Endothelial cell of umbilical vein (primary cell): Measurements from ENCODE around the gene POLR2L. TPM values are rescaled to one million over a fixed set of nuclear protein-coding genes. Genes with fewer than 3 reads are reported as not detected.
A peak's percentile ranks its signal among the peaks of the same experiment; 100 is the strongest.

Experiments
- BruUV-seq: library from RNA; stranded (reverse); fragments of 400-500 nt; replicated peaks from 2 replicates; lab custom pipeline; 2021; lab: Mats Ljungman, UMichigan
- CTCF ChIA-PET: fragments of 300-600, 350-600 bp; sonication (Branson Sonifier 250); formaldehyde crosslinking; loops from one replicate; lab custom pipeline; 2021; ENCODE audit warnings: antibody characterized with exemption, inconsistent platforms; lab: Charles Lee
- POLR2A ChIA-PET: fragments of 300-600, 350-600 bp; sonication (Branson Sonifier 250); formaldehyde crosslinking; loops from one replicate; lab custom pipeline; 2021; ENCODE audit warnings: antibody characterized with exemption, inconsistent platforms; lab: Charles Lee
- DNase-seq: peaks from one replicate; pipeline ENCODE4 v3.0.0-alpha.2; 2011; ENCODE audit warnings: low read depth, low spot score
- FAIRE-seq: peaks from 2 replicates; lab custom pipeline; 2011; peaks lifted over from hg19 to GRCh38; lab: Jason Lieb, UNC
- H2AFZ ChIP-seq: 2 replicates; pipeline ENCODE4 v1.6.0; 2012; ENCODE audit warnings: low read depth, low read length, control low read depth, inconsistent platforms
- H3K27ac ChIP-seq: 2 replicates; pipeline ENCODE4 v1.5.1; 2011; ENCODE audit warnings: low read depth, mild to moderate bottlenecking, control low read depth, low read length, moderate library complexity; ENCODE audit not compliant: insufficient read depth
- H3K27me3 ChIP-seq, 2 experiments: 2 replicates each; pipeline versions ENCODE4 v1.6.0 to v1.6.1; 2011; ENCODE audit warnings: low read length in 2 of 2, mixed read lengths in 1 of 2; ENCODE audit not compliant: control insufficient read depth in 2 of 2, insufficient read depth in 2 of 2
- H3K36me3 ChIP-seq, 2 experiments: 2 replicates in 1 of 2; 3 replicates in 1 of 2; pipeline ENCODE4 v1.5.1; 2011; ENCODE audit warnings: low read length in 2 of 2, mild to moderate bottlenecking in 1 of 2, moderate library complexity in 1 of 2; ENCODE audit not compliant: control insufficient read depth in 2 of 2, insufficient read depth in 2 of 2; ENCODE audit errors: extremely low read depth in 1 of 2
- H3K4me1 ChIP-seq: 3 replicates; pipeline ENCODE4 v1.5.1; 2011; ENCODE audit warnings: mild to moderate bottlenecking, low read length; ENCODE audit not compliant: control insufficient read depth, insufficient read depth; ENCODE audit errors: extremely low read depth
- H3K4me2 ChIP-seq: 2 replicates; pipeline ENCODE4 v1.6.1; 2011; ENCODE audit warnings: low read length, control low read depth, mixed read lengths; ENCODE audit not compliant: insufficient read depth
- H3K4me3 ChIP-seq, 3 experiments: fragments of 200-600 bp in 1 of 3; sonication (generic), shearing (Covaris generic) in 1 of 3; replicated peaks in 1 of 3; 2 replicates each; pipeline ENCODE4 v1.5.1; 2011 to 2016; ENCODE audit warnings: control low read depth in 3 of 3, low read length in 3 of 3, mild to moderate bottlenecking in 2 of 3, inconsistent platforms in 1 of 3, low read depth in 1 of 3, moderate library complexity in 1 of 3; ENCODE audit not compliant: insufficient read depth in 1 of 3
- H3K79me2 ChIP-seq: 2 replicates; pipeline ENCODE4 v1.6.0; 2012; ENCODE audit warnings: low read length, inconsistent platforms; ENCODE audit not compliant: control insufficient read depth, insufficient read depth
- H3K9ac ChIP-seq: replicated peaks from 2 replicates; pipeline ENCODE3; 2011; ENCODE audit warnings: low read length, control low read depth; ENCODE audit not compliant: insufficient read depth; ENCODE audit errors: extremely low read depth
- H3K9me1 ChIP-seq: replicated peaks from 3 replicates; pipeline ENCODE4 v1.6.0; 2011; ENCODE audit warnings: mild to moderate bottlenecking, low read length; ENCODE audit not compliant: control insufficient read depth, insufficient read depth; ENCODE audit errors: extremely low read depth
- H3K9me3 ChIP-seq: replicated peaks from 2 replicates; pipeline ENCODE4 v1.5.1; 2012; ENCODE audit warnings: low read length, inconsistent platforms; ENCODE audit not compliant: control insufficient read depth, insufficient read depth
- H4K20me1 ChIP-seq: replicated peaks from 2 replicates; pipeline ENCODE3; 2011; ENCODE audit warnings: mild to moderate bottlenecking, low read length; ENCODE audit not compliant: control insufficient read depth, insufficient read depth; ENCODE audit errors: extremely low read depth
- EZH2 ChIP-seq: IDR thresholded peaks from 2 replicates; pipeline ENCODE4 v1.6.1; 2012; ENCODE audit warnings: borderline replicate concordance, low read depth, mild to moderate bottlenecking, moderate library complexity, low read length, inconsistent platforms; ENCODE audit not compliant: severe bottlenecking
- FOS ChIP-seq: IDR thresholded peaks from 2 replicates; pipeline ENCODE4 v1.6.1; 2011; ENCODE audit warnings: mild to moderate bottlenecking, low read length, moderate library complexity, borderline replicate concordance; ENCODE audit not compliant: insufficient read depth
- GATA2 ChIP-seq: IDR thresholded peaks from 2 replicates; pipeline ENCODE4 v1.7.0; 2011; ENCODE audit warnings: low read depth, mild to moderate bottlenecking, moderate library complexity, mixed read lengths, low read length; ENCODE audit not compliant: insufficient read length, insufficient read depth
- JUN ChIP-seq: IDR thresholded peaks from 2 replicates; pipeline ENCODE4 v1.6.1; 2011; ENCODE audit warnings: borderline replicate concordance, low read depth; ENCODE audit not compliant: insufficient read length, insufficient read depth
- MYC ChIP-seq: IDR thresholded peaks from one replicate; pipeline ENCODE4 v1.6.1; 2011; ENCODE audit warnings: mild to moderate bottlenecking, low read depth, low read length
- POLR2A ChIP-seq: IDR thresholded peaks from 2 replicates; pipeline ENCODE4 v1.6.1; 2012; ENCODE audit warnings: low read depth, mild to moderate bottlenecking, control low read depth, low read length
- POLR2AphosphoS5 ChIP-seq: IDR thresholded peaks from 2 replicates; pipeline ENCODE4 v1.6.1; 2012; ENCODE audit warnings: low read depth, mild to moderate bottlenecking, control low read depth, low read length, moderate library complexity; ENCODE audit not compliant: insufficient read depth
- dilution Hi-C: fragments of 300-500 bp; cut with MboI; formaldehyde crosslinking; loops from one replicate; pipeline ENCODE4 v1.15.0; 2019; ENCODE audit warnings: low sequenced_read_pairs; ENCODE audit not compliant: extremely low pct_ligation_motif_present
- intact Hi-C: fragments of 100-400 bp; cut with micrococcal nuclease; formaldehyde crosslinking; loops from one replicate; pipeline ENCODE4 v1.10.0; 2022
- polyA plus RNA-seq, 4 experiments: library from polyadenylated mRNA; depleted of rRNA in 3 of 4; stranded (reverse) in 3 of 4; unstranded in 1 of 4; fragments of >200 nt; gene quantifications; 2 replicates each; pipeline versions ENCODE4 v1.2.1 to v1.2.3, GENCODE V29; 2011 to 2012; ENCODE audit warnings: missing spikeins in 1 of 4
- total RNA-seq: library from RNA; stranded (reverse); gene quantifications from 2 replicates; pipeline ENCODE4 v1.2.3, GENCODE V29; 2021
- TF ChIP-seq, protein P1 (sequence below), 2 donors: IDR thresholded peaks; 1 replicate in 1 of 2; 2 replicates in 1 of 2; pipeline ENCODE4 v1.5.1; 2011; ENCODE audit warnings: low read length in 2 of 2, mild to moderate bottlenecking in 2 of 2, moderate library complexity in 2 of 2, control low read depth in 1 of 2, inconsistent platforms in 1 of 2, low read depth in 1 of 2; ENCODE audit not compliant: insufficient read depth in 1 of 2; ENCODE audit errors: extremely low read depth in 1 of 2
- TF ChIP-seq, protein P2 (sequence below): IDR thresholded peaks from 2 replicates; pipeline ENCODE4 v1.6.1; 2011; ENCODE audit not compliant: insufficient read depth, insufficient read length

The POLR2L gene
- total and polyA plus RNA-seq, 2 donors (not counting 3 experiments of a cell fraction or from before 2014, with no cell fraction given) = 146 to 259 TPM

DNA sequence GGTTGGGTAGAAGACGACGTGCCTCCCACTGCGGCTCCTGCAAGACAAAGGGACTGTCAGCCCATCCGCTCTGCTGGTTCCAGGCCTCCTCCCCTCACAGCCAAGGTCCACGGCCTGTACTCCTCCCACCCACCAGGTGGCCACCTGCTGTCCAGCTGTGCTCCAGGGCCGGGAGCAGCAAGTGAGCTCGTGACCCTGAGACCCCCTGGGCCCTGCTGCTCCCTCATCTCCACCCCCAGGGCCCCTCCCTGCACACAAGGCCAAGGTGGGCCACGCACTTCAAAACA is 27.7 kb upstream of the POLR2L start:
- Histone ChIP-seq H3K27me3 (no peaks in the 10 kb centered on the region), H3K9me3 (no peaks in the 10 kb centered on the region), H3K4me2 (no peak overlapping the region), H2AFZ (no peak overlapping the region), H3K4me1 (no peaks in the 10 kb centered on the region), H4K20me1 (no peaks in the 10 kb centered on the region), H3K36me3 (peaks cover 0 to 5% of the 10 kb centered on the region in 2 experiments), H3K27ac (no peak overlapping the region), H3K9ac (no peak overlapping the region), H3K4me3 (no peak overlapping the region), H3K9me1 (no peaks in the 10 kb centered on the region), H3K79me2 (no peaks in the 10 kb centered on the region)
- FAIRE-seq = no peak
- intact Hi-C loops = no loop called here
- no peak for DNase-seq
- dilution Hi-C loops = no loop called here
- ChIA-PET POLR2A (no interaction called here), CTCF (interaction anchor here (1.0 to 2.5 kb wide), 4 partner anchors 14 to 181 kb away, joined by 3 to 7 read pairs (median 4); no protein-coding TSS in a partner anchor)
- TF ChIP-seq EZH2 (no peak), FOS (no peak), POLR2AphosphoS5 (no peak)
- TF ChIP-seq, protein P1, sequence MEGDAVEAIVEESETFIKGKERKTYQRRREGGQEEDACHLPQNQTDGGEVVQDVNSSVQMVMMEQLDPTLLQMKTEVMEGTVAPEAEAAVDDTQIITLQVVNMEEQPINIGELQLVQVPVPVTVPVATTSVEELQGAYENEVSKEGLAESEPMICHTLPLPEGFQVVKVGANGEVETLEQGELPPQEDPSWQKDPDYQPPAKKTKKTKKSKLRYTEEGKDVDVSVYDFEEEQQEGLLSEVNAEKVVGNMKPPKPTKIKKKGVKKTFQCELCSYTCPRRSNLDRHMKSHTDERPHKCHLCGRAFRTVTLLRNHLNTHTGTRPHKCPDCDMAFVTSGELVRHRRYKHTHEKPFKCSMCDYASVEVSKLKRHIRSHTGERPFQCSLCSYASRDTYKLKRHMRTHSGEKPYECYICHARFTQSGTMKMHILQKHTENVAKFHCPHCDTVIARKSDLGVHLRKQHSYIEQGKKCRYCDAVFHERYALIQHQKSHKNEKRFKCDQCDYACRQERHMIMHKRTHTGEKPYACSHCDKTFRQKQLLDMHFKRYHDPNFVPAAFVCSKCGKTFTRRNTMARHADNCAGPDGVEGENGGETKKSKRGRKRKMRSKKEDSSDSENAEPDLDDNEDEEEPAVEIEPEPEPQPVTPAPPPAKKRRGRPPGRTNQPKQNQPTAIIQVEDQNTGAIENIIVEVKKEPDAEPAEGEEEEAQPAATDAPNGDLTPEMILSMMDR (IDR thresholded peaks at IDR 0.05; ENCODE audit: extremely low read depth in 1 of 2, insufficient read depth in 1 of 2, low read depth in 1 of 2, low read length in 2 of 2) = peak in 1 of 2 donors; percentile 29
- no TSS peak for BruUV-seq

- H3K9me3 ChIP-seq = no peaks in the 10 kb centered on the region
- TF ChIP-seq POLR2AphosphoS5 (no peak), JUN (no peak), POLR2A (no peak), EZH2 (no peak), FOS (no peak), MYC (no peak), GATA2 (no peak)
- TF ChIP-seq, protein P1 (IDR thresholded peaks at IDR 0.05; ENCODE audit: extremely low read depth in 1 of 2, insufficient read depth in 1 of 2, low read depth in 1 of 2, low read length in 2 of 2) = no peak
- TF ChIP-seq, protein P2, sequence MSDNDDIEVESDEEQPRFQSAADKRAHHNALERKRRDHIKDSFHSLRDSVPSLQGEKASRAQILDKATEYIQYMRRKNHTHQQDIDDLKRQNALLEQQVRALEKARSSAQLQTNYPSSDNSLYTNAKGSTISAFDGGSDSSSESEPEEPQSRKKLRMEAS = no peak
- H4K20me1 ChIP-seq = no peaks in the 10 kb centered on the region
- no TSS peak for BruUV-seq
- no peak overlapping the region for H3K27ac ChIP-seq
- H3K4me2 ChIP-seq = no peak overlapping the region
- DNase-seq (no peak), FAIRE-seq (no peak)
- ChIA-PET CTCF (interaction anchor here (1.0 to 2.5 kb wide), 4 partner anchors 13 to 181 kb away, joined by 3 to 7 read pairs (median 4); no protein-coding TSS in a partner anchor), POLR2A (no interaction called here)
- no peaks in the 10 kb centered on the region for H3K27me3 ChIP-seq
- no peak overlapping the region for H2AFZ ChIP-seq
- no peak overlapping the region for H3K9ac ChIP-seq
- intact Hi-C loops (no loop called here), dilution Hi-C loops (no loop called here)
- no peaks in the 10 kb centered on the region for H3K79me2 ChIP-seq
- peaks cover 0 to 5% of the 10 kb centered on the region in 2 experiments for H3K36me3 ChIP-seq
- H3K9me1 ChIP-seq = no peaks in the 10 kb centered on the region
- H3K4me1 ChIP-seq = no peaks in the 10 kb centered on the region
- H3K4me3 ChIP-seq = no peak overlapping the region
Observed at GRCh38 chr11:869399-870126, 27.2 kb upstream of the POLR2L start.
